GDM1 (cell line): ENCODE data around the gene PIK3C2G.
"Not testable (repeated sequence)": the region's sequence is repeated elsewhere in the genome, so short reads cannot be mapped to it uniquely, and the experiment has no call there.

Experiments
- DNase-seq: peaks from one replicate; lab custom pipeline; 2025; lab: John Stamatoyannopoulos, UW

PIK3C2G gene

DNA sequence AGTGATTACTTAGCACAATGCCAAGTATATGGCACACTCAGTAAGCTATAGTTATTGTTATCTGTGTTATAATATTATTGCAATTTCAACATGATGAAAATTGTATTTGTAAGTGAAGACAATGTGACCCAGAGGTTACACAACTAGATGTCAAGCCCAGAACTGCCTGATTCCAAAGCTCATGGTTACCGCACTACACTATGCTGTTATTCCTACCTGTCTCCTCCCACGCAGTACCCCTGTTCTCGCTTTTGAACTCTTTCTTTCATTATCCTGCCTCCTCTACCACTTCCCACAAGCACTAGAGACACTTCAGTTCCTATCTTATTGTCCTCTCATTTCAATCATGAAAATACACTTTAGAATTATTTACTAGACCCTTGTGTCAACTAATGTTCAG is 383.2 kb downstream of the PIK3C2G start:
- no peak for DNase-seq

DNA sequence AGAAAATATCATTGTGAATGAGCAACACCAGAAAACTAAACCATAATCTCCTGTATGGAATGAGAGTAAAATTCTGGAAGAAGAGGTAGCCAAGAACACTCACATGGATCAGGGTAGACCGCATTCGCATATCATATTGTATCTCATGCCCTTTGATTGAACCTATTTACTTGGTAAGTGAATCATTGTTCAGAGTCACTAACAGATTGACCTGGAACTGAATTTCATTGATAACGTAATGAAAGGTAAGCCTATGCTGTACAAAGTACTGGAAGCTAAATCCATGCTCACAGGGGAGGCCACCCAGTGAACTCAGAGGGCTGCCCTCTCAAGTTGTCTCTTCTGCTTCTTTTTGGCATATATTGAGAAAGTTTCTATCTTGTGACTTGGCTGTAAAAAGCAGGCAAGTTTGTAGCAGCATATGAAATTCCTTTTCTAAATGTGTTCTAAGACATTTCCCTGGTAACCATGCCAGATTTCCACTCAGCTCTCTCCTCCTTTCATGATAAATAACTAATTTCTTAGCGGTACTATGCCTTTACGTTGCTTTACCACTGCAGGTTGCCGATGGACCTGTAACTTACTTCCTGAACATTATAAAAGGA is 385.1 kb downstream of the PIK3C2G start:
- DNase-seq: no peak

DNA sequence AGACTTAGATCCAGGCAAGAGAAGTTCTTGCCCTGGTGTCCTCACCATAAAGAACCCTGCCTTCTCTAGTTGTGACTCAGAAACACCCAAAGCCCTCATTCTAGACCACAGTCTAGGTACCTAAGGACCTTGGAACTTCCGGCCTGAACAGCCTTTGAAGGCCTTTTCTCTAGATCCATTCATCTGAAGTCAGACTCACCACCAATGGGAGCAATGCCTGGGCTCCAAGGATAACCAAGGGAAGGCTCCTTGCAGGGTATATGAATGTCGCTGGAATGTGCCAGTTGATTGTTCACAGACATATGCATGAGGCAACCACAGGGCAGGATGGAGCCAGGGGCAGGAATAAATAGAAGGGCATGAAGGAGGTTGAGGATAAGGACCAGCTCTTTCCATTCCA is 390.2 kb downstream of the PIK3C2G start:
- no peak for DNase-seq

DNA sequence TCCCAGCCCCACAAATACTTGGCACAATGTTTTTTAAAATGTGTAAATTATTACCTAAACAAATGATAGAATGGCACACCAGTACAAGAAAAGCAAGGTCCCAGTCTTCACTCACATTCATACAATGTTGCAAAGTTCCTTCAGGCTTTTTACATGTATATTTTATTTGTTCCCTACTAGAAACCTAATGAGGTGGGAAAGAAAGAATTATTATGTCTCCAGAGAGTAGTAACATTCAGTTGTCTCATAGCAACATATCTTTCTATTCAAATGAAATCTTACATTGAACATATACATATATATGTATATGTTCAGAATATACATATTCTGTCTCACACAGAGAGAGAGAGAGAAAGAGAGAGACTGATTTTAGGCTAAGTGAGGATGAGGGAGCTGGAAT is 391.3 kb downstream of the PIK3C2G start:
- no peak for DNase-seq

DNA sequence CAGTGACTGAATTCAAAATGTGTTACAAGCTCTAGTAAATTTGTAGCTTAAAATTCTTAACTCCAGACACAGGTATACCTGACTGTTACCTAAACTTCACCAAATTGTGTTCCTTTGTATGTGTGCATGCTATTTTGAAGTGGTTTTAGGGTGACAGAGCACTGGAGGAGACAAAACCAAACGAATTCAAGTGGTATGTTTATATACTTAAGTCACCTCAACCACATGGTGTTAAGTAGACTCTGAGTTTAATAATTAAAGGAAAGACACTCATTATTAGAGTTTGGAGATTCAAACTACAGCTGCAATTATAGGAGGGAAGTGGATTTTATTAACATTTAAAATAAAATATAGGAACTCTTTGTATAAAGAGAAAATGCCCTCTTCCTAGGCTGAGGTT is 392.1 kb downstream of the PIK3C2G start:
- no peak for DNase-seq

GRCh38 chr12:18655351-18655750 is 394.0 kb downstream of the PIK3C2G start:
- DNase-seq: no peak

DNA sequence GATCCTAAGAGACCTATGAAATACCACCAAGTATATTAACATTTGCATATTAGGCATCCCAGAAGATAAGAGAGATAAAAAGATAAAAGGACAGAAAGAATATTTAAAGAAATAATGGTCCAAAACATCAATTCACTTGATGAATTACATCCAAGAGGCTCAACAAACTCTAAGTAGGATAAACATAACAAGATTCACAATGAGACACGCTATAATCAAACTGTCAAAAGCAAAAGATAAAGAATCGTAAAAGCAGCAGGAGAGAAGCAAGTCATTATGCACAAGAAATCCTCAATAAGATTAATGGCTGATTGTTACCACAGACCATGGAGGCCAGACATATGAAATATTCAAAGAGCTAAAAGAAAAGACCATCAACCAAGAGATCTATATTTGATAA is 396.9 kb downstream of the PIK3C2G start:
- DNase-seq: no peak

DNA sequence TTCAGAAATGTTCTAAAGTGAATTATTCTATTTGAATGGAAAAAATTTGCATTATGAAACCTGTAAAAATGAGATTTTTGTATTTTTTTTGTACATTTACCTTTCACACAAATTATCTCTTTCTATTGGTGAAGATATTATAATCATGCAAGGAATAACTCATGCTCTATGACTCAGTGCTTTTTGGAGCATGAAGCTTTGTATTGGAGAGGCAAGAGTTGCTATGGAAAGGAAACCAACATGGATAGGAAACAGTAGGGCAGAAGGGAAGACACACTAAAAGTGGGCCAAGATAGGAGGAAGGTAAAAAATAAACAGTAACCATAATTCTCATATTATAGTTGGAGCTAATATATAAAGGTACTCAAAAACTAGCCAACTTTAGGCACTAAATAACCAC is 397.5 kb downstream of the PIK3C2G start:
- no peak for DNase-seq

- DNase-seq: no peak
These were observed 414.8 kb downstream of the PIK3C2G start for GRCh38 chr12:18676141-18676540.

- DNase-seq: no peak
These were observed 415.8 kb downstream of the PIK3C2G start for GRCh38 chr12:18676996-18677588.

GRCh38 chr12:18681818-18682217 is 420.5 kb downstream of the PIK3C2G start:
- DNase-seq: no peak

- DNase-seq: no peak
These were observed 422.2 kb downstream of the PIK3C2G start for GRCh38 chr12:18683327-18684013.

DNA sequence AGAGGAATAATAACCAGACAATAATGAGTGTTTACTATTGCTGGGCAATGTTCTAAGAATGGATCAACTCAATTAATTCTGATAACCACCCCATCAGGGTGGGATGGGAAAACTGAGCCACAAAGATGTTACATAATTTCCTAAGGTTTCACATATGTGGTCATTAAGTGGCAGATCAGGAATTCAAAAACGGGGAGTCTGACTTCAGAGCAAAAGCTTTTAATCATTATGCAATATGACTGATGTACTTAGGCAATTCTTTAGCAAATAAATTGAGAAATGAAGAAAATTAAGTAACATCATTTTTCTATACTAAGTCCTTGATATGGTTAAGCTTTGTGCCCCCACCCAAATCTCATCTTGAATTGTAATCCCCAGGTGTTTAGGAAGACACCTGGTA is 423.1 kb downstream of the PIK3C2G start:
- DNase-seq: no peak

DNA sequence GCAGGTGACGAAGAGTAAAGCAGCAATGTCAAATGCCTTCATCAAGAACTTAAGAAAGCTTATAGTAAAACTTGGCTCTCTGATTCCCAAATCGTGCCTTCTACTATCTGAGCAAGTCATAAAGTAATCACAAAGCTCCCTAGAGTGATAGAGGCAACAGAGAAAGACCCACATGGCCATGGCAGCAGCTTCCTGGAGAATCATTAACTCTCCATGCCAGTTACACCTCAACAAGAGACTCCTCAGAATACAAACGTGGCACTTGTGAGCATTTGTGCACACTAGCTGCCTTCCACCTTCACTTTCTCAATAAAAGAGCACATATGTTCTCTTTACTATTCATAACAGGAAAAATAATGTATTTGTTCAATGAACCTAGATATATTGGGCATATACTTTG is 428.5 kb downstream of the PIK3C2G start:
- DNase-seq: no peak

DNA sequence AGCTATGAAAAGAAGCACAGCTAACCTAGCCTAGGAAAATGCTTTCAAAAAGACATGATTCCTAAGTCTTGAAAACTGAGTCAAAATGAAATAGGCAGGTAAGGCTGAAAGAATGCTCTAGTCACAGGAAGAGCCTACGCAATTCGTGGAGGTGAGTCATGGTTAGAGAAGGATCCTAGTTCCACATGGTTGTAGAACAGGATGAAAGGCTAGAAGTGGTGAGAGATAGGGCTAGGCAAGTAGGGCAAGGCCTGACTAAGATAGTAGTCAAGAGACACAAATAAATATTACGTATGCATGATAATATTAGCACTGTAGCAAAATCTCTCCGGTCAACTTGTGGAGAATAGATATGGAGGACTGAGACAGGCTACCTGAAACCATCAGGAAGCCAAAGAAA is 429.3 kb downstream of the PIK3C2G start:
- DNase-seq: no peak

- DNase-seq: not testable (repeated sequence)
These were observed 432.7 kb downstream of the PIK3C2G start for GRCh38 chr12:18693986-18694385.

DNA sequence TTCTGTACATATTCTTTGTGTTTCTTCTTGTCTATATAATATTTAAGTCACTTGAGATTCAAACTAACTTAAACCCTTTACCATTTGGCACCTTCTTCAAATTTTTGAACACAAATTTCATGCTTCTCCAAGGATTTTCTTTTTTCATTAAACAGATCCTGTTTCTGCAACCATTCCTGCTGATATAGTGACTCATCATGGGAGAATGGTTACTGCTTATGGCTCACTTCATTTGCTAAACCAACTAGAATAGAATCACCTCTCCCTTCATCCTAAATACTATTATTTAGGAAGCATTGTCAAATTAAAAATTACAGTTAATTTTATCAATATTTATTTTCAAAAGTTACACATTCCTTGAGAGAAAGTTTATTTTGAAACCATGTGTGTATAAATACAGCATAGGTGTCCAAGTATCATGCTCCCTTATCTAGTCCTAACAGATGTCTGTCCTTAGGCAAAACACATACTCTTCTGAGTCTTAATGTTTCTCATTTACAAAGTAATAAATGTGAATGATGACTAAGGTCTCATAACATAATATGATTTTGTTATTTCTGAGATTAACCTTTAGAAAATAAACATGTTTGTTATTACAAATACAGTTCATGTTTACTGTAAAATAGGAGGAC is 435.8 kb downstream of the PIK3C2G start:
- no peak for DNase-seq
